HG02973 (cell line): ENCODE results near the gene SLC5A4.
"Not testable (repeated sequence)": the region's sequence is repeated elsewhere in the genome, so short reads cannot be mapped to it uniquely, and the experiment has no call there.

ENCODE experiments used
- ATAC-seq: cut with Tn5 transposase; IDR thresholded peaks from one replicate; pipeline ENCODE4 v1.9.1; 2021; ENCODE audit warnings: moderate library complexity; ENCODE audit not compliant: unreplicated experiment

The SLC5A4 gene

DNA sequence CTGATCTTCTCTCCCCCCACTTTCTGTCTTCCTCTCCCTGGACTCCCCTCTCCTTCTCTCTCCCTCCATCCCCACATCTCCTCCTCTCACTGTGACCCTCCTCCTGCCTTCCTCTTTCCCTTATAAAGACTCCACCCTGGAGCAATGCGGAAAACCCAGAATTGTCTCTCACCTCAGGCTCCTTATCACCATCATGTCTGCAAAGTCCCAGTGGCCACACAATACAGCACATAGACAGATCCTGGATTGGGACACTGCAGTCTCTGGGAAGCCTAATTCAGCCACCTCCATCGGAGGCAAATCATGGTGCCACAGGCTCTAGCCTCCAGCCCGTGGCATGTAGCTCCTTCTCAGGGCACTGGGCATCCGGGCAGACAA, 53.0 kb downstream of the SLC5A4 start:
- ATAC-seq: no peak

DNA sequence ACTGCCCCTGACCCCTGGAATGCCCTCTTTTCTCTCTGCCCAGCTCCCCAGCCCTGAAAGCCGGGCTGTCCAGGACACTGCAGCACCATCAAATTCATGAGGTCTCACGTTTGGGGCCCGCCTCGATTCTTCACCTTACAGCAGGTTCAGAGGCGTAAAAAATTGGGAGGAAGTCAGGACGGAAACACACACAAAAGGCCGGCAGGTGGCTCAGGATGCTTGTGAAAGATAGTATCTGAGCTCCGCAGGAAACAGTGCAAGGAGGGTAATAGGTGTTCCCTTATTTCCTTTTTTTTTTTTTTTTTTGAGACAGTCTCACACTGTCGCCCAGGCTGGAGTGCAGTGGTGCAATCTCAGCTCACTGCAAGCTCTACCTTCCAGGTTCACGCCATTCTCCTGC, 54.4 kb downstream of the SLC5A4 start:
- ATAC-seq: no peak

GRCh38 chr22:32199961-32200360, 55.2 kb downstream of the SLC5A4 start:
- no peak for ATAC-seq

- no peak for ATAC-seq
Measured at GRCh38 chr22:32199341-32199740, 55.8 kb downstream of the SLC5A4 start.

- ATAC-seq: not testable (repeated sequence)
Measured at GRCh38 chr22:32197553-32198226, 57.5 kb downstream of the SLC5A4 start.

DNA sequence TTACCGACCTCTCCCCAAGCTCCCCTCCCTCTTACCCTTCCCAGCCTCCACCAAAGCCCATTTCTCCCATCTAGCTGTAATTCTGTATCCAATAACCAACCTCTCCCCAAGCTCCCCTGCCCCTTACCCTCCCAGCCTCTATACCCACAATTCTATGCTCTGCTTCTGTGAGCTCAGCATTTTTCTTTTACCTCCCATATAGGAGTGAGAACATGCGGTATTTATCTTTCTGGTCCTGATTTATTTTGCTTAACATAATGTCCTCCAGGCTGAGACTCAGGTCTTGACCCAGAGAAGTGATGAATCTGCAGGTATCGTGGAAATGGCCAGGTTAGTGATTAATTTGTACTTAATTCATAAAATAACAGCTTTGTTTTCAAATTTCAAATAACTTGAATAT, 59.2 kb downstream of the SLC5A4 start:
- ATAC-seq: not testable (repeated sequence)

DNA sequence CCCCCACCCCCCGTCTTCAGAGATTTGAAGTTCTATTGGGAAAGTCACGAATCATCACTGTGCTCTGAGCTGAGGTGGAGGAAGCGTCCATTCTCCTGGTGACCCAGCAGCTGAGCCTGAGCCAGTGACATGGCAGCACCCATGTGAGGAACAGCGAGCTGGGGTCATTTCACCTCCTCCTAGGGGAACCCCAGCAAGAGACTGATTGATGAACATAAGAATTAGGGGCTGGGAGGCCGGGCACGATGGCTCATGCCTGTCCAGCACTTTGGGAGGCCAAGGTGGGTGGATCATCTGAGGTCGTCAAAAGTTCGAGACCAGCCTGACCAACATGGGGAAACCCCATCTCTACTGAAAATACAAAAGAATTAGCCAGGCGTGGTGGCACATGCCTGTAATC, 61.8 kb downstream of the SLC5A4 start:
- not testable (repeated sequence) for ATAC-seq

- ATAC-seq: not testable (repeated sequence)
Measured at GRCh38 chr22:32191021-32191420, 64.1 kb downstream of the SLC5A4 start.

DNA sequence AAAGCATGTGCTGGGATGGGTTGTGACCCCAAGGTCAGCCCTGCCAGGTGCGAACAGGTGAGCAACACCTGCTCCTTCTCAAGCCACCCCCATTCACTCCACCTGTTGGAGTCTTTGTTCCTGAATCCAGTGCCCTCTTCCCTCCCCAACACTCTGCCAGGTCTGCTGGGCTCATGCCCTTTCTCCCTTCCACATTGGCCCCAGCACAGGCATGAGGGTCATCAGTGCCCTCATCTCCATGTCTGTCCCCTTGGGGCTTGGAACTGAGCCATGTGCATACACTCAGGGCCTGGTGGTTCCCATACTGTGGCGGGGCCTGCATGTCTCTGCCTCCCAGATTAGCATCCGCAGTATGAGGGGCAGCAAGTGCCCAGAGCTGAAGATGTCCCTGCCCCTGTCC, 69.3 kb downstream of the SLC5A4 start:
- ATAC-seq: no peak

- no peak for ATAC-seq
Measured at GRCh38 chr22:32183625-32184024, 71.5 kb downstream of the SLC5A4 start.

- no peak for ATAC-seq
Measured at GRCh38 chr22:32181043-32181442, 74.1 kb downstream of the SLC5A4 start.

GRCh38 chr22:32177221-32177765, 77.9 kb downstream of the SLC5A4 start:
- ATAC-seq: no peak

DNA sequence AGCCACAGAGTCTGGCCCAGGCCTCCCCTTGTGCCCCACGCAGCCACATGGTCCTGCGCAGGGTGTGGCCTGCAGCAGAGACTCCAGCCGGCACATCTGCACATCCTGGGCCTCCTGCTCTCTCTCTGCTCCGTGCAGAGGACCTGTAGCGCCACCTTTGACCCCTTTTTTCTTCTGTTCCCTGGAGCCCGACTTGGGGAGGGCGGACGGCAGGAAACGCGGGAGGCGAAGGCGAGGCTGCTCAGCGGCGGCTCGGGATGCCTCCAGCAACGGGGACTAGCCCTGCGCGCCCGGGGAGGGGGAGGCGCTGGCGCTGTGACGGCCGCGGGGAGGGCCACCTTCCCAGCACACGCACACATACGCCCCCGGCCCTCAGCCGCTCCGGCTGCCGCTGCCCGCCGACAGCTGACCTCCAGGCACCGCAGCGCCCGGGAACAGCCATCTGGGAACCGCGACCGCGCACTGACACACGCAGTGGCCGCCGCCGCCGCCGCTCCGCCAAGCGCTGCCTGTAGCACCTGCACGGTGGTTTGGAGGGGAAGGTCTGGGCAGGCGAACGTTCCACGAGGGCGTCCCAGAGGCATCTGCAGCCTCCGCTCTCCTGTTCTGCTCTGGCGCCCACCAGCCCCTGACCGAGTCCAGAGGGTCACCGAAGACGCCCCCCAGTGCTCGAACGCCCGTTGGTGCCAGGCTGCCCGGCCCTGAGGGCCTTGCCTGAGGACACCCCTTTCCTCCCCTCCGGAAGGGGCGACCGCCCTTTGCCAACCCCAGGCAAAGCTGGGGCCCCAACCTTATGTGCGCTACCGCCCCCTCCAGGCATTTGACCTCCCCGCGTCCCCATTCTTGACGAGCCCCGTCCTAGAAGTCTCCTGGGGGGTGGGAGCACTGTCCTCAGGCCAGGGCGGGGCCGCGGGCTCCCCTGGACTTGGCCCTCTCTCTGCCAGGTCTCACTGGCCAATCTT, 79.2 kb downstream of the SLC5A4 start:
- no peak for ATAC-seq

GRCh38 chr22:32175115-32175514, 80.0 kb downstream of the SLC5A4 start:
- ATAC-seq: no peak
